ENCODE data around the gene KMT2B. TPM values are rescaled to one million over a fixed set of nuclear protein-coding genes. Genes with fewer than 3 reads are reported as not detected.

The KMT2B gene
- total and polyA plus RNA-seq, 2 of the 8 experiments (the other 6 are each of a cell fraction or from before 2014, with no cell fraction given), result 26.7 to 38.6 TPM

DNA sequence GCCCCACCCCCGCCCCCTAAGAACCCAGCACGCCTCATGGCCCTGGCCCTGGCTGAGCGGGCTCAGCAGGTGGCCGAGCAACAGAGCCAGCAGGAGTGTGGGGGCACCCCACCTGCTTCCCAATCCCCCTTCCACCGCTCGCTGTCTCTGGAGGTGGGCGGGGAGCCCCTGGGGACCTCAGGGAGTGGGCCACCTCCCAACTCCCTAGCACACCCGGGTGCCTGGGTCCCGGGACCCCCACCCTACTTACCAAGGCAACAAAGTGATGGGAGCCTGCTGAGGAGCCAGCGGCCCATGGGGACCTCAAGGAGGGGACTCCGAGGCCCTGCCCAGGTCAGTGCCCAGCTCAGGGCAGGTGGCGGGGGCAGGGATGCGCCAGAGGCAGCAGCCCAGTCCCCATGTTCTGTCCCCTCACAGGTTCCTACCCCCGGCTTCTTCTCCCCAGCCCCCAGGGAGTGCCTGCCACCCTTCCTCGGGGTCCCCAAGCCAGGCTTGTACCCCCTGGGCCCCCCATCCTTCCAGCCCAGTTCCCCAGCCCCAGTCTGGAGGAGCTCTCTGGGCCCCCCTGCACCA is 69.5 kb downstream of the KMT2B start:
- ChIA-PET CTCF (ENCODE audit: partially characterized antibody) (interaction anchor here (0.7 to 3.8 kb wide), 4 partner anchors 10 to 190 kb away, joined by 3 to 13 read pairs (median 4); no protein-coding TSS in a partner anchor), POLR2A (ENCODE audit: partially characterized antibody) (interaction anchor here (0.8 to 1.6 kb wide), 2 partner anchors 9 to 62 kb away, joined by 4 to 5 read pairs; no protein-coding TSS in a partner anchor)
- Histone ChIP-seq H3K4me2 (ENCODE audit: insufficient read depth in 1 of 2, low read depth in 2 of 2, low read length in 2 of 2) (no peak overlapping the region), H3K9ac (replicated peaks in 1 of 4; ENCODE audit: extremely low read depth in 1 of 4, low read depth in 3 of 4, low read length in 3 of 4) (no peak overlapping the region), H2AK5ac (ENCODE audit: low read depth, low read length) (no peak overlapping the region), H2BK12ac (ENCODE audit: low read depth, low read length) (no peak overlapping the region), H3K14ac (ENCODE audit: insufficient read length) (no peak overlapping the region), H4K91ac (replicated peaks; ENCODE audit: insufficient read length, low read length) (no peak overlapping the region), H3K23me2 (ENCODE audit: low read depth, low read length) (peaks cover 11% of the 10 kb centered on the region), H3K4ac (replicated peaks; ENCODE audit: insufficient read length, low read depth, low read length) (no peak overlapping the region), H4K20me1 (replicated peaks in 1 of 2; ENCODE audit: control insufficient read depth in 1 of 2, insufficient read depth in 2 of 2, low read length in 2 of 2) (peaks cover 3 to 14% of the 10 kb centered on the region in 2 experiments), H4K8ac (ENCODE audit: extremely low read depth, insufficient read depth, low read length) (no peak overlapping the region), H3K18ac (ENCODE audit: extremely low read depth, low read length) (no peak overlapping the region), H2BK120ac (replicated peaks; ENCODE audit: low read depth, low read length) (no peak overlapping the region), H3K4me1 (replicated peaks in 1 of 4; ENCODE audit: control insufficient read depth in 3 of 4, insufficient read depth in 4 of 4, low read length in 3 of 4) (peaks cover 0 to 11% (median 4%) of the 10 kb centered on the region in 4 experiments; a peak in 5 of 7 replicates), H2BK5ac (ENCODE audit: low read depth, low read length) (no peak overlapping the region), H2BK15ac (ENCODE audit: low read length) (no peak overlapping the region), H3K27ac (ENCODE audit: low read depth, low read length) (no peak overlapping the region), H4K5ac (ENCODE audit: insufficient read length, low read depth, low read length) (no peak overlapping the region), H2AFZ (ENCODE audit: low read length) (no peak overlapping the region), H3K27me3 (replicated peaks in 1 of 4; ENCODE audit: control insufficient read depth in 3 of 4, extremely low read depth in 1 of 4, insufficient read depth in 3 of 4, low read length in 3 of 4) (no peaks in the 10 kb centered on the region; a peak in 1 of 7 replicates), H3K79me1 (ENCODE audit: low read depth, low read length) (no peaks in the 10 kb centered on the region), H3K23ac (ENCODE audit: insufficient read length) (no peak overlapping the region), H3K56ac (replicated peaks; ENCODE audit: insufficient read length, low read depth, low read length) (no peak overlapping the region), H3K79me2 (ENCODE audit: control insufficient read depth in 1 of 2, insufficient read depth in 2 of 2, low read length in 2 of 2) (no peaks in the 10 kb centered on the region), H3K4me3 (ENCODE audit: extremely low read depth in 1 of 4, insufficient read depth in 2 of 4, low read depth in 3 of 4, low read length in 4 of 4) (no peak overlapping the region), H3K36me3 (ENCODE audit: control insufficient read depth in 2 of 4, insufficient read depth in 4 of 4, low read length in 3 of 4) (no peaks in the 10 kb centered on the region), H3K9me3 (ENCODE audit: insufficient read depth in 2 of 2, low read depth in 1 of 2, low read length in 1 of 2) (no peaks in the 10 kb centered on the region), H2BK20ac (ENCODE audit: low read length) (no peak overlapping the region)
- 87% methylated on average over 6 of the region's 15 CpGs; no CpG with 5 or more reads in 1 of the 2 experiments for WGBS, 2 experiments (ENCODE audit: extremely low coverage in 1 of 2, insufficient coverage in 1 of 2, insufficient read length in 1 of 2, insufficient replicate concordance in 2 of 2, low coverage in 1 of 2, low lambda C conversion rate in 2 of 2, missing lambda C conversion rate in 1 of 2)
- FAIRE-seq, result no peak
- DNase-seq (ENCODE audit: low read depth in 1 of 2, low spot score in 2 of 2), result no peak
- no peak for TF ChIP-seq CHD2 (IDR thresholded peaks at IDR 0.05; ENCODE audit: low read length)
- no peak for TF ChIP-seq GTF2F1 (IDR thresholded peaks at IDR 0.05; ENCODE audit: borderline replicate concordance, low read depth, low read length)
- no peak for TF ChIP-seq POLR2A (IDR thresholded peaks at IDR 0.05; ENCODE audit: control extremely low read depth in 1 of 2, low read depth in 2 of 2, low read length in 2 of 2)
- TF ChIP-seq RBBP5 (IDR thresholded peaks at IDR 0.05; ENCODE audit: borderline replicate concordance, low read depth, low read length), result no peak
- no peak for TF ChIP-seq CREB1 (IDR thresholded peaks at IDR 0.05)
- TF ChIP-seq, protein P1, sequence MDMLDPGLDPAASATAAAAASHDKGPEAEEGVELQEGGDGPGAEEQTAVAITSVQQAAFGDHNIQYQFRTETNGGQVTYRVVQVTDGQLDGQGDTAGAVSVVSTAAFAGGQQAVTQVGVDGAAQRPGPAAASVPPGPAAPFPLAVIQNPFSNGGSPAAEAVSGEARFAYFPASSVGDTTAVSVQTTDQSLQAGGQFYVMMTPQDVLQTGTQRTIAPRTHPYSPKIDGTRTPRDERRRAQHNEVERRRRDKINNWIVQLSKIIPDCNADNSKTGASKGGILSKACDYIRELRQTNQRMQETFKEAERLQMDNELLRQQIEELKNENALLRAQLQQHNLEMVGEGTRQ (IDR thresholded peaks at IDR 0.05; ENCODE audit: low read length), result no peak
- no peak for TF ChIP-seq SRF (IDR thresholded peaks at IDR 0.05; ENCODE audit: low read depth, low read length)
- TF ChIP-seq RAD21 (IDR thresholded peaks at IDR 0.05 in 1 of 2, conservative IDR thresholded peaks at IDR 0.05 in 1 of 2; ENCODE audit: low read depth in 2 of 2, low read length in 2 of 2), result no peak
- TF ChIP-seq YY1 (IDR thresholded peaks at IDR 0.05; ENCODE audit: low read depth, low read length), result no peak
- no peak for TF ChIP-seq ZNF274 (IDR thresholded peaks at IDR 0.05; ENCODE audit: borderline replicate concordance, extremely low read depth, low read length)
- TF ChIP-seq POLR2AphosphoS5 (IDR thresholded peaks at IDR 0.05; ENCODE audit: low read depth, low read length), result no peak
- no peak for TF ChIP-seq HDAC2 (IDR thresholded peaks at IDR 0.05; ENCODE audit: borderline replicate concordance in 1 of 2, low read depth in 2 of 2, low read length in 2 of 2)
- TF ChIP-seq RXRA (IDR thresholded peaks at IDR 0.05; ENCODE audit: insufficient read depth, low read depth, low read length), result no peak

All from H1 (cell line).